ENCODE data around the gene FAIM2.

Gene FAIM2

GRCh38 chr12:49876070-49876469, 27.6 kb downstream of the FAIM2 start:
- Histone ChIP-seq H3K4me2 (no peak overlapping the region), H2AFZ (ENCODE audit: low read depth) (no peak overlapping the region), H3K9ac (no peak overlapping the region), H3K27ac (no peak overlapping the region), H3K36me3 (ENCODE audit: insufficient read depth) (no peaks in the 10 kb centered on the region), H4K20me1 (ENCODE audit: insufficient read depth) (no peaks in the 10 kb centered on the region), H3K27me3 (ENCODE audit: insufficient read depth, low read depth) (no peaks in the 10 kb centered on the region), H3K4me1 (ENCODE audit: low read depth, poor library complexity, severe bottlenecking) (no peaks in the 10 kb centered on the region), H3K4me3 (IDR thresholded peaks at IDR 0.05; ENCODE audit: insufficient read depth, low read depth, low read length) (no peak overlapping the region), H3K79me2 (ENCODE audit: insufficient read depth, low read depth) (no peaks in the 10 kb centered on the region)
- TF ChIP-seq CTCF (conservative IDR thresholded peaks at IDR 0.05; ENCODE audit: low read depth, low read length): no peak

- H3K27me3 ChIP-seq (ENCODE audit: insufficient read depth, low read depth): no peaks in the 10 kb centered on the region
- H3K36me3 ChIP-seq (ENCODE audit: insufficient read depth): no peaks in the 10 kb centered on the region
- no peaks in the 10 kb centered on the region for H3K79me2 ChIP-seq (ENCODE audit: insufficient read depth, low read depth)
- no peak overlapping the region for H2AFZ ChIP-seq (ENCODE audit: low read depth)
- no peak overlapping the region for H3K27ac ChIP-seq
- H3K9ac ChIP-seq: no peak overlapping the region
- H4K20me1 ChIP-seq (ENCODE audit: insufficient read depth): no peaks in the 10 kb centered on the region
- H3K4me1 ChIP-seq (ENCODE audit: low read depth, poor library complexity, severe bottlenecking): no peaks in the 10 kb centered on the region
- TF ChIP-seq CTCF (conservative IDR thresholded peaks at IDR 0.05; ENCODE audit: low read depth, low read length): no peak
- H3K4me3 ChIP-seq (IDR thresholded peaks at IDR 0.05; ENCODE audit: insufficient read depth, low read depth, low read length): no peak overlapping the region
- no peak overlapping the region for H3K4me2 ChIP-seq
Measured at GRCh38 chr12:49875115-49875720, 28.5 kb downstream of the FAIM2 start.

GRCh38 chr12:49874142-49874897, 29.4 kb downstream of the FAIM2 start:
- Histone ChIP-seq H3K4me2 (no peak overlapping the region), H3K4me3 (IDR thresholded peaks at IDR 0.05; ENCODE audit: insufficient read depth, low read depth, low read length) (no peak overlapping the region), H3K9ac (no peak overlapping the region), H3K36me3 (ENCODE audit: insufficient read depth) (no peaks in the 10 kb centered on the region), H2AFZ (ENCODE audit: low read depth) (no peak overlapping the region), H3K27me3 (ENCODE audit: insufficient read depth, low read depth) (no peaks in the 10 kb centered on the region), H4K20me1 (ENCODE audit: insufficient read depth) (no peaks in the 10 kb centered on the region), H3K27ac (no peak overlapping the region), H3K79me2 (ENCODE audit: insufficient read depth, low read depth) (no peaks in the 10 kb centered on the region), H3K4me1 (ENCODE audit: low read depth, poor library complexity, severe bottlenecking) (no peaks in the 10 kb centered on the region)
- no peak for TF ChIP-seq CTCF (conservative IDR thresholded peaks at IDR 0.05; ENCODE audit: low read depth, low read length)

- TF ChIP-seq CTCF (conservative IDR thresholded peaks at IDR 0.05; ENCODE audit: low read depth, low read length): no peak
- Histone ChIP-seq H3K36me3 (ENCODE audit: insufficient read depth) (no peaks in the 10 kb centered on the region), H2AFZ (ENCODE audit: low read depth) (no peak overlapping the region), H3K27ac (no peak overlapping the region), H3K79me2 (ENCODE audit: insufficient read depth, low read depth) (no peaks in the 10 kb centered on the region), H3K9ac (no peak overlapping the region), H3K4me1 (ENCODE audit: low read depth, poor library complexity, severe bottlenecking) (no peaks in the 10 kb centered on the region), H4K20me1 (ENCODE audit: insufficient read depth) (no peaks in the 10 kb centered on the region), H3K4me2 (no peak overlapping the region), H3K4me3 (IDR thresholded peaks at IDR 0.05; ENCODE audit: insufficient read depth, low read depth, low read length) (no peak overlapping the region), H3K27me3 (ENCODE audit: insufficient read depth, low read depth) (no peaks in the 10 kb centered on the region; the same call in 1 of the 2 replicates)
Measured at GRCh38 chr12:49873361-49873934, 30.3 kb downstream of the FAIM2 start.

Data from KMS-11 (cell line).